ENCODE measurements around the gene SPOCK1. TPM values are rescaled to one million over a fixed set of nuclear protein-coding genes. Genes with fewer than 3 reads are reported as not detected.
A peak's percentile ranks its signal among the peaks of the same experiment; 100 is the strongest.

The SPOCK1 gene
- total RNA-seq, 1 experiment from 2014 or later: 23.9 TPM

- no peak for DNase-seq
- no peaks in the 10 kb centered on the region for H3K79me2 ChIP-seq (ENCODE audit: low read depth)
- intact Hi-C loops (cut with micrococcal nuclease; ENCODE audit: unreplicated experiment): no loop called here
- no TSS peak for BruUV-seq (replicated peaks)
- H3F3A ChIP-seq (ENCODE audit: insufficient read depth, low read depth): no peaks in the 10 kb centered on the region
- H4K20me1 ChIP-seq (ENCODE audit: insufficient read depth): no peaks in the 10 kb centered on the region
- H2AFZ ChIP-seq: no peak overlapping the region
- TF ChIP-seq EZH2 (IDR thresholded peaks at IDR 0.05; ENCODE audit: low read depth) (no peak), CTCF (conservative IDR thresholded peaks at IDR 0.05) (no peak)
- H3K27ac ChIP-seq: no peak overlapping the region
- POLR2A ChIA-PET (ENCODE audit: unreplicated experiment): no interaction called here
- H3K27me3 ChIP-seq (ENCODE audit: insufficient read depth, low read depth): no peaks in the 10 kb centered on the region
- no peak overlapping the region for H3K4me3 ChIP-seq
- H3K36me3 ChIP-seq (ENCODE audit: low read depth): no peaks in the 10 kb centered on the region
- H3K9me3 ChIP-seq (ENCODE audit: insufficient read depth, low read depth): no peaks in the 10 kb centered on the region
- CTCF ChIA-PET: no interaction called here
- H3K4me1 ChIP-seq (replicated peaks; ENCODE audit: insufficient read depth): no peaks in the 10 kb centered on the region
- H3K9me2 ChIP-seq (ENCODE audit: insufficient read depth): 0 out of 2 replicates have a peak, but pooled peaks cover 3% of the 10 kb centered on the region
- H3K4me2 ChIP-seq: no peak overlapping the region
Measured at GRCh38 chr5:137200906-137201700, 298.0 kb downstream of the SPOCK1 start.

- no peaks in the 10 kb centered on the region for H3K27me3 ChIP-seq (ENCODE audit: insufficient read depth, low read depth)
- no peaks in the 10 kb centered on the region for H3F3A ChIP-seq (ENCODE audit: insufficient read depth, low read depth)
- no peaks in the 10 kb centered on the region for H4K20me1 ChIP-seq (ENCODE audit: insufficient read depth)
- POLR2A ChIA-PET (ENCODE audit: unreplicated experiment): no interaction called here
- H3K27ac ChIP-seq: no peak overlapping the region
- no peak overlapping the region for H2AFZ ChIP-seq
- H3K4me3 ChIP-seq: no peak overlapping the region
- TF ChIP-seq EZH2 (IDR thresholded peaks at IDR 0.05; ENCODE audit: low read depth): no peak
- TF ChIP-seq CTCF (conservative IDR thresholded peaks at IDR 0.05): 0 out of 2 replicates have a peak, but pooled peaks have one; percentile 13
- no peaks in the 10 kb centered on the region for H3K9me3 ChIP-seq (ENCODE audit: insufficient read depth, low read depth)
- no peaks in the 10 kb centered on the region for H3K36me3 ChIP-seq (ENCODE audit: low read depth)
- H3K4me2 ChIP-seq: no peak overlapping the region
- no TSS peak for BruUV-seq (replicated peaks)
- no peaks in the 10 kb centered on the region for H3K79me2 ChIP-seq (ENCODE audit: low read depth)
- no peaks in the 10 kb centered on the region for H3K4me1 ChIP-seq (replicated peaks; ENCODE audit: insufficient read depth)
- 0 out of 2 replicates have a peak, but pooled peaks cover 2% of the 10 kb centered on the region for H3K9me2 ChIP-seq (ENCODE audit: insufficient read depth)
- intact Hi-C loops (cut with micrococcal nuclease; ENCODE audit: unreplicated experiment): no loop called here
- no peak for DNase-seq
- CTCF ChIA-PET: no interaction called here
Measured at GRCh38 chr5:137199966-137200365, 299.2 kb downstream of the SPOCK1 start.

- TF ChIP-seq CTCF (conservative IDR thresholded peaks at IDR 0.05): no peak
- TF ChIP-seq EZH2 (IDR thresholded peaks at IDR 0.05; ENCODE audit: low read depth): no peak
- Histone ChIP-seq H3K4me1 (replicated peaks; ENCODE audit: insufficient read depth) (no peaks in the 10 kb centered on the region), H3K4me2 (no peak overlapping the region), H3K79me2 (ENCODE audit: low read depth) (no peaks in the 10 kb centered on the region), H3K36me3 (ENCODE audit: low read depth) (no peaks in the 10 kb centered on the region), H3K9me3 (ENCODE audit: insufficient read depth, low read depth) (no peaks in the 10 kb centered on the region), H3K27me3 (ENCODE audit: insufficient read depth, low read depth) (no peaks in the 10 kb centered on the region), H2AFZ (no peak overlapping the region), H3F3A (ENCODE audit: insufficient read depth, low read depth) (no peaks in the 10 kb centered on the region), H3K4me3 (no peak overlapping the region), H3K27ac (no peak overlapping the region), H4K20me1 (ENCODE audit: insufficient read depth) (no peaks in the 10 kb centered on the region), H3K9me2 (ENCODE audit: insufficient read depth) (no peaks in the 10 kb centered on the region)
- intact Hi-C loops (cut with micrococcal nuclease; ENCODE audit: unreplicated experiment): no loop called here
- ChIA-PET CTCF (no interaction called here), POLR2A (ENCODE audit: unreplicated experiment) (no interaction called here)
- no peak for DNase-seq
- no TSS peak for BruUV-seq (replicated peaks)
Measured at GRCh38 chr5:137199201-137199600, 299.9 kb downstream of the SPOCK1 start.

Data from PC-9 (cell line).